B cell (primary cell): ENCODE measurements around the gene TMEM158.

Experiments
- EZH2 ChIP-seq: IDR thresholded peaks from 2 replicates; pipeline ENCODE4 v1.6.1; 2012; ENCODE audit warnings: borderline replicate concordance, low read depth, mild to moderate bottlenecking, moderate library complexity, low read length; ENCODE audit not compliant: insufficient read depth, poor library complexity, severe bottlenecking
- TF ChIP-seq, protein P1 (sequence below): fragments of 200-600 bp; IDR thresholded peaks from one replicate; pipeline ENCODE4 v1.8.0; 2022; ENCODE audit warnings: antibody characterized with exemption, mild to moderate bottlenecking

DNA sequence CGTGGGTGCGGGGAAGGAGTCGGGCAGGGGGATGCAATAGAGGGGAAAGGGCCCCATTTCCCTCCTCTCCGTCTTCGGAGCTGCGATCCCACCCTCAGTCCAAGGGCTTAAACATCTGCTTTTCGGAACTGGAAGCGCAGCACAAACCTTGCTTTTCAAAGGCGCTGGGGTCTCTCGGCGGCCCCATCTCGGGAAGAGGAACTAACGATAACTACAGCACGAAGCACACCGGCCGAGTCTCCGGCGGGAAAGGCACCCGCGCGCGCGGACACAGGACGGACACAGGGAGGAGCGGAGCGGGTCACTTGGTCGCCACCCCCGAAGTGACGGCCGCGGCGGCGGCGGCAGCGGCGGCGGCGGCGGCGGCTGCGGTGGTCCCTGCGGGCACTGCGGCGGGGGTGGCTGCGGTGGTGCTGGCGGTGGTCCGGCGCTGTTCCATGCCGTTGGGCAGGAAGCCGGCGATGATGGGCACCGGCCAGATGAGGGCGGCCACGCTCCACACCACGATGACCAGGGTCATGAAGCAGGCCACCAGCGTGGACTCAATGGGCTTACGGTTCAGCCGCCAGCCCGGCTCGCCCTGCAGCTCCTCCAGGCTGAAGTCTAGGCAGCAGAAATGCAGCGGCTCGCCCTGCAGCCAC is 1.1 kb downstream of the TMEM158 start:
- no peak for TF ChIP-seq EZH2
- TF ChIP-seq, protein P1, sequence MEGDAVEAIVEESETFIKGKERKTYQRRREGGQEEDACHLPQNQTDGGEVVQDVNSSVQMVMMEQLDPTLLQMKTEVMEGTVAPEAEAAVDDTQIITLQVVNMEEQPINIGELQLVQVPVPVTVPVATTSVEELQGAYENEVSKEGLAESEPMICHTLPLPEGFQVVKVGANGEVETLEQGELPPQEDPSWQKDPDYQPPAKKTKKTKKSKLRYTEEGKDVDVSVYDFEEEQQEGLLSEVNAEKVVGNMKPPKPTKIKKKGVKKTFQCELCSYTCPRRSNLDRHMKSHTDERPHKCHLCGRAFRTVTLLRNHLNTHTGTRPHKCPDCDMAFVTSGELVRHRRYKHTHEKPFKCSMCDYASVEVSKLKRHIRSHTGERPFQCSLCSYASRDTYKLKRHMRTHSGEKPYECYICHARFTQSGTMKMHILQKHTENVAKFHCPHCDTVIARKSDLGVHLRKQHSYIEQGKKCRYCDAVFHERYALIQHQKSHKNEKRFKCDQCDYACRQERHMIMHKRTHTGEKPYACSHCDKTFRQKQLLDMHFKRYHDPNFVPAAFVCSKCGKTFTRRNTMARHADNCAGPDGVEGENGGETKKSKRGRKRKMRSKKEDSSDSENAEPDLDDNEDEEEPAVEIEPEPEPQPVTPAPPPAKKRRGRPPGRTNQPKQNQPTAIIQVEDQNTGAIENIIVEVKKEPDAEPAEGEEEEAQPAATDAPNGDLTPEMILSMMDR = no peak
